ENCODE data around the gene ANO10. TPM values are rescaled to one million over a fixed set of nuclear protein-coding genes. Genes with fewer than 3 reads are reported as not detected.

Gene ANO10
- total RNA-seq, 1 experiment from 2014 or later: 23.7 TPM

GRCh38 chr3:43346978-43347749 lies 274.6 kb downstream of the ANO10 start:
- ChIA-PET CTCF (no interaction called here), POLR2A (ENCODE audit: unreplicated experiment) (no interaction called here)
- no peak for ATAC-seq
- DNase-seq: no peak
- H3K27me3 ChIP-seq (ENCODE audit: low read length): no peaks in the 10 kb centered on the region
- intact Hi-C loops (cut with micrococcal nuclease): no loop called here
- H3K27ac ChIP-seq (ENCODE audit: low read length): no peak overlapping the region
- no peak for TF ChIP-seq EZH2 (IDR thresholded peaks at IDR 0.05; ENCODE audit: low read length, unreplicated experiment)
- no peak for TF ChIP-seq EZH2phosphoT487 (IDR thresholded peaks at IDR 0.05; ENCODE audit: borderline replicate concordance, low read length)
- no peak for TF ChIP-seq CTCF (conservative IDR thresholded peaks at IDR 0.05; ENCODE audit: low read depth, low read length)
- no peaks in the 10 kb centered on the region for H3K9me2 ChIP-seq (replicated peaks; ENCODE audit: low read length)
- no peaks in the 10 kb centered on the region for H3K79me2 ChIP-seq (ENCODE audit: low read length)
- H2AFZ ChIP-seq (ENCODE audit: low read length): no peak overlapping the region
- no peaks in the 10 kb centered on the region for H3F3A ChIP-seq (ENCODE audit: low read length, unreplicated experiment)
- no peak overlapping the region for H3K4me2 ChIP-seq (ENCODE audit: low read length)
- H3K9ac ChIP-seq (ENCODE audit: low read length): no peak overlapping the region
- no peak overlapping the region for H3K4me3 ChIP-seq (ENCODE audit: low read length)
- no peaks in the 10 kb centered on the region for H3K4me1 ChIP-seq (ENCODE audit: insufficient read depth, low read length)
- H4K20me1 ChIP-seq (ENCODE audit: low read length): no peaks in the 10 kb centered on the region
- BruUV-seq (replicated peaks): no TSS peak
- no peaks in the 10 kb centered on the region for H3K9me3 ChIP-seq (ENCODE audit: low read length)
- peaks cover 74% of the 10 kb centered on the region for H3K36me3 ChIP-seq (ENCODE audit: low read depth, low read length)

GRCh38 chr3:43345877-43346276 lies 275.9 kb downstream of the ANO10 start:
- no peak overlapping the region for H3K4me2 ChIP-seq (ENCODE audit: low read length)
- no TSS peak for BruUV-seq (replicated peaks)
- H4K20me1 ChIP-seq (ENCODE audit: low read length): no peaks in the 10 kb centered on the region
- H3K9me3 ChIP-seq (ENCODE audit: low read length): no peaks in the 10 kb centered on the region
- H3F3A ChIP-seq (ENCODE audit: low read length, unreplicated experiment): no peaks in the 10 kb centered on the region
- no peaks in the 10 kb centered on the region for H3K79me2 ChIP-seq (ENCODE audit: low read length)
- TF ChIP-seq EZH2phosphoT487 (IDR thresholded peaks at IDR 0.05; ENCODE audit: borderline replicate concordance, low read length) (no peak), CTCF (conservative IDR thresholded peaks at IDR 0.05; ENCODE audit: low read depth, low read length) (no peak), EZH2 (IDR thresholded peaks at IDR 0.05; ENCODE audit: low read length, unreplicated experiment) (no peak)
- peaks cover 77% of the 10 kb centered on the region for H3K36me3 ChIP-seq (ENCODE audit: low read depth, low read length)
- intact Hi-C loops (cut with micrococcal nuclease): no loop called here
- no peak overlapping the region for H3K9ac ChIP-seq (ENCODE audit: low read length)
- peak; percentile 70 for ATAC-seq
- ChIA-PET CTCF (no interaction called here), POLR2A (ENCODE audit: unreplicated experiment) (no interaction called here)
- DNase-seq: no peak
- H3K27me3 ChIP-seq (ENCODE audit: low read length): no peaks in the 10 kb centered on the region
- no peaks in the 10 kb centered on the region for H3K4me1 ChIP-seq (ENCODE audit: insufficient read depth, low read length)
- H2AFZ ChIP-seq (ENCODE audit: low read length): no peak overlapping the region
- no peak overlapping the region for H3K27ac ChIP-seq (ENCODE audit: low read length)
- no peak overlapping the region for H3K4me3 ChIP-seq (ENCODE audit: low read length)
- H3K9me2 ChIP-seq (replicated peaks; ENCODE audit: low read length): no peaks in the 10 kb centered on the region

- Histone ChIP-seq H3K79me2 (ENCODE audit: low read length) (no peaks in the 10 kb centered on the region; the same call in 1 of the 2 replicates), H3K9ac (ENCODE audit: low read length) (no peak overlapping the region), H3K27ac (ENCODE audit: low read length) (no peak overlapping the region), H3K27me3 (ENCODE audit: low read length) (no peaks in the 10 kb centered on the region), H3K4me2 (ENCODE audit: low read length) (no peak overlapping the region), H3K36me3 (ENCODE audit: low read depth, low read length) (peaks cover 82% of the 10 kb centered on the region), H3K9me2 (replicated peaks; ENCODE audit: low read length) (no peaks in the 10 kb centered on the region), H3K4me1 (ENCODE audit: insufficient read depth, low read length) (no peaks in the 10 kb centered on the region), H4K20me1 (ENCODE audit: low read length) (no peaks in the 10 kb centered on the region), H3F3A (ENCODE audit: low read length, unreplicated experiment) (no peaks in the 10 kb centered on the region), H2AFZ (ENCODE audit: low read length) (no peak overlapping the region), H3K9me3 (ENCODE audit: low read length) (no peaks in the 10 kb centered on the region), H3K4me3 (ENCODE audit: low read length) (no peak overlapping the region)
- ATAC-seq (no peak), DNase-seq (no peak)
- intact Hi-C loops (cut with micrococcal nuclease): no loop called here
- ChIA-PET CTCF (no interaction called here), POLR2A (ENCODE audit: unreplicated experiment) (no interaction called here)
- no peak for TF ChIP-seq CTCF (conservative IDR thresholded peaks at IDR 0.05; ENCODE audit: low read depth, low read length)
- TF ChIP-seq EZH2phosphoT487 (IDR thresholded peaks at IDR 0.05; ENCODE audit: borderline replicate concordance, low read length): no peak
- no peak for TF ChIP-seq EZH2 (IDR thresholded peaks at IDR 0.05; ENCODE audit: low read length, unreplicated experiment)
- no TSS peak for BruUV-seq (replicated peaks)
These were observed 276.6 kb downstream of the ANO10 start for GRCh38 chr3:43345246-43345645.
